PC-9 (cell line): ENCODE measurements around the gene FAM193A.

Experiments used
- EZH2 ChIP-seq: fragments of 200-600 bp; sonication (generic); IDR thresholded peaks from 2 replicates; pipeline ENCODE4 v1.8.0; 2017; ENCODE audit warnings: antibody characterized with exemption, low read depth
- TF ChIP-seq, protein P1 (sequence below): fragments of 200-600 bp; sonication (generic); conservative IDR thresholded peaks from 2 replicates; pipeline ENCODE4 v1.6.1; 2017; ENCODE audit warnings: mixed run types, antibody characterized with exemption, mild to moderate bottlenecking, moderate library complexity

DNA sequence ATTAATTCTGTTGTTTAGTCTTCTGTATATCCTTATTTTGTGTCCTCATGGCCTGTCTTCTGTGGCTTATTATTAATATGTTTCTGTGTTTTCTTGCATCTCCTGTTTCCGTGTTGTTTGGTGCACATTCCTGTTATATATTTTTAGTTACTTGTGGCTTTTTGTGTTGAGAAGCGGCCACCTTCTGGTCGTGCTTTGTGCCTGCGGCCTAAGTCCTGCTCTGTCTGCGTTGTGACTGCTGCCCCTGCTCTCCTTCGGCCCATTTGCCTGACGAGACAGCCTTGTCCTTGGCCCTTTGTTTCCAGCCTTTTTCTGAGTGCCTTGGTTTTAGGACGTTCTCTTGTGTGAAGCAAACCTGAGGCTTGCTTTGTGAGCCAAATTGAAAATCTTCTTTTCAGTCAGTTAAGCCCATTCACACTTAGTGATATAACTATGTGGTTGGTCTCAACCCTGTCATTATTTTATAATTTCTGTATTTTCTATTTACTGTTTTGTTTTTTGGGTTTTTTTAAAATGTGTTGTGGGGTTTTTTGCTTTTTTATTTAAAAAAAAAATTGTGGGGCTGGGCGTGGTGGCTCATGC lies 175.9 kb downstream of the FAM193A start:
- TF ChIP-seq, protein P1, sequence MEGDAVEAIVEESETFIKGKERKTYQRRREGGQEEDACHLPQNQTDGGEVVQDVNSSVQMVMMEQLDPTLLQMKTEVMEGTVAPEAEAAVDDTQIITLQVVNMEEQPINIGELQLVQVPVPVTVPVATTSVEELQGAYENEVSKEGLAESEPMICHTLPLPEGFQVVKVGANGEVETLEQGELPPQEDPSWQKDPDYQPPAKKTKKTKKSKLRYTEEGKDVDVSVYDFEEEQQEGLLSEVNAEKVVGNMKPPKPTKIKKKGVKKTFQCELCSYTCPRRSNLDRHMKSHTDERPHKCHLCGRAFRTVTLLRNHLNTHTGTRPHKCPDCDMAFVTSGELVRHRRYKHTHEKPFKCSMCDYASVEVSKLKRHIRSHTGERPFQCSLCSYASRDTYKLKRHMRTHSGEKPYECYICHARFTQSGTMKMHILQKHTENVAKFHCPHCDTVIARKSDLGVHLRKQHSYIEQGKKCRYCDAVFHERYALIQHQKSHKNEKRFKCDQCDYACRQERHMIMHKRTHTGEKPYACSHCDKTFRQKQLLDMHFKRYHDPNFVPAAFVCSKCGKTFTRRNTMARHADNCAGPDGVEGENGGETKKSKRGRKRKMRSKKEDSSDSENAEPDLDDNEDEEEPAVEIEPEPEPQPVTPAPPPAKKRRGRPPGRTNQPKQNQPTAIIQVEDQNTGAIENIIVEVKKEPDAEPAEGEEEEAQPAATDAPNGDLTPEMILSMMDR = peak; percentile 35; the same call in 1 of the 2 replicates
- TF ChIP-seq EZH2 = no peak
